ENCODE results near the gene RALGPS2.

- TF ChIP-seq CTCF (IDR thresholded peaks at IDR 0.05) (no peak), ATF3 (CRISPR knock-in tag; conservative IDR thresholded peaks at IDR 0.05) (no peak), TCF7 (CRISPR knock-in tag; IDR thresholded peaks at IDR 0.05; ENCODE audit: low read depth) (no peak), JUN (CRISPR knock-in tag; IDR thresholded peaks at IDR 0.05) (no peak), AFF4 (CRISPR knock-in tag; IDR thresholded peaks at IDR 0.05; ENCODE audit: borderline replicate concordance) (no peak), KAT7 (CRISPR knock-in tag; IDR thresholded peaks at IDR 0.05; ENCODE audit: borderline replicate concordance) (no peak), ZNF121 (CRISPR knock-in tag; IDR thresholded peaks at IDR 0.05) (no peak), IRF1 (CRISPR knock-in tag; IDR thresholded peaks at IDR 0.05) (no peak), ZNF232 (CRISPR knock-in tag; IDR thresholded peaks at IDR 0.05) (no peak), FOXP1 (CRISPR knock-in tag; IDR thresholded peaks at IDR 0.05; ENCODE audit: borderline replicate concordance) (no peak), ATF1 (CRISPR knock-in tag; IDR thresholded peaks at IDR 0.05) (no peak), CREB1 (CRISPR knock-in tag; IDR thresholded peaks at IDR 0.05) (no peak)
Observed at GRCh38 chr1:178871551-178872320, 146.7 kb downstream of the RALGPS2 start.

All from WTC11 (cell line).